Left ventricle myocardium inferior (tissue), 1 donor: ENCODE results near the gene XYLT1. TPM values are rescaled to one million over a fixed set of nuclear protein-coding genes. Genes with fewer than 3 reads are reported as not detected.

ENCODE experiments used
- DNase-seq: peaks from one replicate; pipeline ENCODE4 v3.0.0-alpha.2; 2020
- H3K27ac ChIP-seq: fragments of 200-600 bp; replicated peaks from 2 replicates; pipeline ENCODE4 v1.8.0; 2021
- H3K27me3 ChIP-seq: fragments of 200-600 bp; 2 replicates; pipeline ENCODE4 v1.8.0; 2021; ENCODE audit warnings: low read depth
- H3K36me3 ChIP-seq: fragments of 200-600 bp; 2 replicates; pipeline ENCODE4 v1.8.0; 2021
- H3K4me1 ChIP-seq: fragments of 200-600 bp; 2 replicates; pipeline ENCODE4 v1.8.0; 2021
- H3K4me3 ChIP-seq: fragments of 200-600 bp; 2 replicates; pipeline ENCODE4 v1.8.0; 2021; ENCODE audit warnings: mild to moderate bottlenecking, moderate library complexity
- H3K9me3 ChIP-seq: fragments of 200-600 bp; replicated peaks from 2 replicates; pipeline ENCODE4 v1.8.0; 2021
- CTCF ChIP-seq: fragments of 200-600 bp; IDR thresholded peaks from 2 replicates; pipeline ENCODE4 v1.8.0; 2021; ENCODE audit warnings: antibody characterized with exemption, mild to moderate bottlenecking, borderline replicate concordance
- intact Hi-C: fragments of 100-400 bp; cut with micrococcal nuclease; formaldehyde crosslinking; loops from one replicate; pipeline ENCODE4 v1.11.0; 2022
- total RNA-seq: library from RNA; stranded (reverse); fragmentation: NEBNext Ultra II Directional; extraction: Animal tissue kit (Norgen Biotek cat#: 25700); gene quantifications from one replicate; pipeline ENCODE4 v1.2.1, GENCODE V29; 2021
- donor health status: DM: no; HTN: yes; CAD: no; lungs with severe emphysema.

The XYLT1 gene
- total RNA-seq, 1 donor from 2014 or later: 1.4 TPM

- Histone ChIP-seq H3K27ac (no peak overlapping the region), H3K27me3 (no peaks in the 10 kb centered on the region), H3K9me3 (no peaks in the 10 kb centered on the region), H3K36me3 (no peaks in the 10 kb centered on the region), H3K4me1 (no peaks in the 10 kb centered on the region), H3K4me3 (no peak overlapping the region)
- intact Hi-C loops: no loop called here
- no peak for DNase-seq
- TF ChIP-seq CTCF: no peak
These were observed 339.4 kb downstream of the XYLT1 start for GRCh38 chr16:17131351-17131750.

- Histone ChIP-seq H3K27me3 (no peaks in the 10 kb centered on the region), H3K27ac (no peak overlapping the region), H3K9me3 (no peaks in the 10 kb centered on the region), H3K4me3 (no peak overlapping the region), H3K36me3 (no peaks in the 10 kb centered on the region), H3K4me1 (no peaks in the 10 kb centered on the region)
- no peak for TF ChIP-seq CTCF
- intact Hi-C loops: no loop called here
- DNase-seq: no peak
These were observed 340.0 kb downstream of the XYLT1 start for GRCh38 chr16:17130733-17131132.

GRCh38 chr16:17129971-17130370, 340.8 kb downstream of the XYLT1 start:
- H3K27me3 ChIP-seq: no peaks in the 10 kb centered on the region
- H3K27ac ChIP-seq: no peak overlapping the region
- DNase-seq: no peak
- no peak for TF ChIP-seq CTCF
- intact Hi-C loops: no loop called here
- H3K4me1 ChIP-seq: no peaks in the 10 kb centered on the region
- no peak overlapping the region for H3K4me3 ChIP-seq
- H3K36me3 ChIP-seq: no peaks in the 10 kb centered on the region
- H3K9me3 ChIP-seq: no peaks in the 10 kb centered on the region

- no peak for DNase-seq
- H3K4me3 ChIP-seq: no peak overlapping the region
- H3K27ac ChIP-seq: no peak overlapping the region
- no peaks in the 10 kb centered on the region for H3K4me1 ChIP-seq
- intact Hi-C loops: no loop called here
- no peaks in the 10 kb centered on the region for H3K36me3 ChIP-seq
- no peaks in the 10 kb centered on the region for H3K27me3 ChIP-seq
- TF ChIP-seq CTCF: no peak
- peaks cover 8% of the 10 kb centered on the region for H3K9me3 ChIP-seq
These were observed 342.0 kb downstream of the XYLT1 start for GRCh38 chr16:17128791-17129190.

GRCh38 chr16:17126156-17126555, 344.6 kb downstream of the XYLT1 start:
- no peaks in the 10 kb centered on the region for H3K4me1 ChIP-seq
- no peak for TF ChIP-seq CTCF
- no peaks in the 10 kb centered on the region for H3K27me3 ChIP-seq
- intact Hi-C loops: no loop called here
- no peaks in the 10 kb centered on the region for H3K36me3 ChIP-seq
- H3K4me3 ChIP-seq: no peak overlapping the region
- DNase-seq: no peak
- H3K27ac ChIP-seq: no peak overlapping the region
- peaks cover 10% of the 10 kb centered on the region for H3K9me3 ChIP-seq

- Histone ChIP-seq H3K36me3 (no peaks in the 10 kb centered on the region), H3K27me3 (no peaks in the 10 kb centered on the region), H3K4me3 (no peak overlapping the region), H3K4me1 (no peaks in the 10 kb centered on the region), H3K9me3 (peaks cover 10% of the 10 kb centered on the region), H3K27ac (no peak overlapping the region)
- intact Hi-C loops: no loop called here
- TF ChIP-seq CTCF: no peak
- DNase-seq: no peak
These were observed 345.1 kb downstream of the XYLT1 start for GRCh38 chr16:17125671-17126070.
